H9 (cell line): ENCODE measurements around the gene ENOX2. TPM values are rescaled to one million over a fixed set of nuclear protein-coding genes. Genes with fewer than 3 reads are reported as not detected.

Experiments used
- DNase-seq: peaks from one replicate; pipeline ENCODE4 v3.0.0-alpha.2; 2017
- H2AFZ ChIP-seq: one replicate; pipeline ENCODE4 v1.6.1; 2013; ENCODE audit warnings: mild to moderate bottlenecking, low read length, control low read depth, moderate library complexity
- H2AK5ac ChIP-seq: 2 replicates; pipeline ENCODE4 v1.6.1; 2013; ENCODE audit warnings: low read length, control low read depth, mixed read lengths; ENCODE audit not compliant: insufficient read length
- H2BK120ac ChIP-seq: one replicate; pipeline ENCODE4 v1.6.1; 2013; ENCODE audit warnings: low read depth, mild to moderate bottlenecking, low read length, control low read depth, inconsistent platforms; ENCODE audit not compliant: poor library complexity, severe bottlenecking
- H2BK12ac ChIP-seq: 2 replicates; pipeline ENCODE4 v1.6.1; 2013; ENCODE audit warnings: low read length, control low read depth, mixed read lengths, low read depth; ENCODE audit not compliant: insufficient read length
- H2BK15ac ChIP-seq: 2 replicates; pipeline ENCODE4 v1.6.1; 2013; ENCODE audit warnings: low read depth, low read length, control low read depth
- H2BK20ac ChIP-seq: one replicate; pipeline ENCODE4 v1.6.1; 2013; ENCODE audit warnings: low read depth, mild to moderate bottlenecking, low read length, control low read depth, inconsistent platforms; ENCODE audit not compliant: poor library complexity, severe bottlenecking
- H2BK5ac ChIP-seq: 2 replicates; pipeline ENCODE4 v1.6.1; 2013; ENCODE audit warnings: low read length, control low read depth, mixed read lengths; ENCODE audit not compliant: insufficient read length
- H3K14ac ChIP-seq: 2 replicates; pipeline ENCODE4 v1.6.1; 2013; ENCODE audit warnings: low read length, control low read depth; ENCODE audit not compliant: insufficient read depth
- H3K18ac ChIP-seq: 2 replicates; pipeline ENCODE4 v1.6.1; 2013; ENCODE audit warnings: low read depth, mild to moderate bottlenecking, mixed read lengths, low read length, control low read depth; ENCODE audit not compliant: insufficient read length
- H3K23ac ChIP-seq: 2 replicates; pipeline ENCODE4 v1.6.1; 2013; ENCODE audit warnings: low read length, control low read depth, mixed read lengths, low read depth; ENCODE audit not compliant: insufficient read length
- H3K23me2 ChIP-seq: 2 replicates; pipeline ENCODE4 v1.6.1; 2013; ENCODE audit warnings: low read depth, mild to moderate bottlenecking, mixed read lengths, low read length, control low read depth; ENCODE audit not compliant: insufficient read length, poor library complexity, severe bottlenecking
- H3K27ac ChIP-seq: 2 replicates; pipeline ENCODE4 v1.5.1; 2013; ENCODE audit warnings: low read length, control low read depth, mixed read lengths, low read depth; ENCODE audit not compliant: insufficient read length
- H3K27me3 ChIP-seq: 2 replicates; pipeline ENCODE4 v1.6.1; 2013; ENCODE audit warnings: low read length, control low read depth, inconsistent platforms; ENCODE audit not compliant: insufficient read depth
- H3K4ac ChIP-seq: 2 replicates; pipeline ENCODE4 v1.6.1; 2013; ENCODE audit warnings: low read depth, mild to moderate bottlenecking, control low read depth, inconsistent platforms, low read length, moderate library complexity
- H3K4me1 ChIP-seq: 2 replicates; pipeline ENCODE4 v1.6.1; 2013; ENCODE audit warnings: low read length, control low read depth, inconsistent platforms; ENCODE audit not compliant: insufficient read depth
- H3K4me2 ChIP-seq: 2 replicates; pipeline ENCODE4 v1.6.1; 2013; ENCODE audit warnings: low read length, control low read depth, mixed read lengths; ENCODE audit not compliant: insufficient read length, insufficient read depth
- H3K56ac ChIP-seq: 2 replicates; pipeline ENCODE4 v1.6.1; 2013; ENCODE audit warnings: low read depth, mild to moderate bottlenecking, mixed read lengths, low read length, control low read depth; ENCODE audit not compliant: insufficient read length
- H3K79me1 ChIP-seq: 2 replicates; pipeline ENCODE4 v1.6.1; 2013; ENCODE audit warnings: low read depth, mild to moderate bottlenecking, moderate library complexity, low read length, control low read depth, inconsistent platforms; ENCODE audit not compliant: insufficient read depth, poor library complexity, severe bottlenecking
- H3K79me2 ChIP-seq: 2 replicates; pipeline ENCODE4 v1.6.1; 2013; ENCODE audit warnings: low read length, control low read depth, inconsistent platforms; ENCODE audit not compliant: insufficient read depth
- H3K9ac ChIP-seq: 2 replicates; pipeline ENCODE4 v1.6.1; 2013; ENCODE audit warnings: low read length, control low read depth, mixed read lengths; ENCODE audit not compliant: insufficient read length; ENCODE audit errors: extremely low read depth
- H3K9me3 ChIP-seq: one replicate; pipeline ENCODE4 v1.6.1; 2013; ENCODE audit warnings: low read depth, low read length, inconsistent platforms; ENCODE audit not compliant: control insufficient read depth
- H3T11ph ChIP-seq: one replicate; pipeline ENCODE4 v1.6.1; 2013; ENCODE audit warnings: mild to moderate bottlenecking, low read length, control low read depth, inconsistent platforms
- H4K20me1 ChIP-seq: one replicate; pipeline ENCODE4 v1.6.1; 2013; ENCODE audit not compliant: control insufficient read depth, insufficient read length, insufficient read depth
- H4K5ac ChIP-seq: 2 replicates; pipeline ENCODE4 v1.6.1; 2013; ENCODE audit warnings: low read depth, mild to moderate bottlenecking, mixed read lengths, low read length, control low read depth; ENCODE audit not compliant: insufficient read length
- H4K8ac ChIP-seq: replicated peaks from 2 replicates; pipeline ENCODE4 v1.6.1; 2013; ENCODE audit warnings: low read length, control low read depth, mixed read lengths, low read depth; ENCODE audit not compliant: insufficient read length
- H4K91ac ChIP-seq: 2 replicates; pipeline ENCODE4 v1.6.1; 2013; ENCODE audit warnings: low read depth, mild to moderate bottlenecking, moderate library complexity, mixed read lengths, low read length, control low read depth; ENCODE audit not compliant: insufficient read length
- H3K27ac Mint-ChIP-seq, 3 experiments: 2 replicates in 2 of 3; 3 replicates in 1 of 3; pipeline ENCODE4 v1.8.0; 2020 to 2021; ENCODE audit warnings: mixed read lengths in 3 of 3, mild to moderate bottlenecking in 1 of 3, moderate library complexity in 1 of 3
- H3K27me3 Mint-ChIP-seq: 2 replicates; pipeline ENCODE4 v1.8.0; 2021; ENCODE audit warnings: low read depth, mild to moderate bottlenecking, moderate library complexity, mixed read lengths
- H3K36me3 Mint-ChIP-seq, 3 experiments: 2 replicates in 2 of 3; 3 replicates in 1 of 3; pipeline ENCODE4 v1.8.0; 2020 to 2021; ENCODE audit warnings: low read depth in 3 of 3, mixed read lengths in 3 of 3; ENCODE audit not compliant: insufficient read depth in 1 of 3
- H3K4me1 Mint-ChIP-seq, 2 experiments: 2 replicates each; pipeline ENCODE4 v1.8.0; 2020; ENCODE audit warnings: mixed read lengths in 2 of 2
- H3K4me3 Mint-ChIP-seq, 2 experiments: 2 replicates in 1 of 2; 3 replicates in 1 of 2; pipeline ENCODE4 v1.8.0; 2020 to 2021; ENCODE audit warnings: mild to moderate bottlenecking in 2 of 2, mixed read lengths in 2 of 2, moderate library complexity in 1 of 2
- H3K9me3 Mint-ChIP-seq, 2 experiments: 2 replicates in 1 of 2; 3 replicates in 1 of 2; pipeline ENCODE4 v1.8.0; 2020; ENCODE audit warnings: mild to moderate bottlenecking in 2 of 2, mixed read lengths in 2 of 2, moderate library complexity in 1 of 2
- CTCF ChIP-seq: fragments of 200-600 bp; sonication (generic); conservative IDR thresholded peaks from 3 replicates; pipeline ENCODE4 v1.8.0; 2021; ENCODE audit warnings: antibody characterized with exemption, mild to moderate bottlenecking
- WGBS: extraction: QIAGEN DNeasy Blood & Tissue Kit; methylation state at CpG from one replicate; pipeline ENCODE4 v1.1.7; 2013; ENCODE audit warnings: missing lambda C conversion rate, low lambda C conversion rate, mixed read lengths; ENCODE audit not compliant: insufficient read length; ENCODE audit errors: extremely low coverage; 5-methylcytosine and 5-hydroxymethylcytosine counted together
- total RNA-seq: library from RNA; stranded (reverse); gene quantifications from 2 replicates; pipeline ENCODE4 v1.2.1, GENCODE V29; 2021

The ENOX2 gene
- total RNA-seq, 1 experiment from 2014 or later, result 17.7 TPM

DNA sequence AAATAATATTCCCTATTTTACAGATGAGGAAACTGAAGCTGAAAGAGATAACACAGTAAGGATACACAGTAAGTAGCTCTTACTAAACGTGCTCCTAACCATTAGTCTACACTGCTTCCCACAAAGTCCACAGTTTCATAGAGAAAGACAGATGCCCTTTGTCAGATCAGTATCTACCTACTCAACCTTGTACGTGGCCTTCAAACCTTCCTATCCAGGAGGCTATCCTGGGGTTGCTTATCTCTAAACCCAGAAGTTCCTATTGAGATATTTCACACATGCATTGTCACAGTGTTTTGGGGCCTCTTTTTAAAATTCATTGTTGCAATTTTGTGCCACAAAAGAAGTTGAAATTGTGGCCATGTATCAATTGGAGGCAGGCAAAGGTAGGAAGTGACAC lies 208.0 kb downstream of the ENOX2 start:
- H3K23me2 ChIP-seq, result no peaks in the 10 kb centered on the region
- H2BK5ac ChIP-seq, result no peak overlapping the region
- H2BK12ac ChIP-seq, result no peak overlapping the region
- H3K4me1 ChIP-seq, result no peaks in the 10 kb centered on the region; the same call in 1 of the 2 replicates
- H3K27ac ChIP-seq, result no peak overlapping the region
- no peak overlapping the region for H3K4ac ChIP-seq
- H2BK15ac ChIP-seq, result no peak overlapping the region
- no peak overlapping the region for H2BK120ac ChIP-seq
- no peaks in the 10 kb centered on the region for H3K9me3 Mint-ChIP-seq
- H3K23ac ChIP-seq, result no peak overlapping the region
- H4K91ac ChIP-seq, result no peak overlapping the region
- no peaks in the 10 kb centered on the region for H3K9me3 ChIP-seq
- H3K4me1 Mint-ChIP-seq, result peaks cover 19 to 21% of the 10 kb centered on the region in 2 experiments
- H2BK20ac ChIP-seq, result no peak overlapping the region
- TF ChIP-seq CTCF, result no peak
- H3K4me3 Mint-ChIP-seq, result no peak overlapping the region
- no peak overlapping the region for H2AK5ac ChIP-seq
- H3T11ph ChIP-seq, result no peak overlapping the region
- no CpG with 5 or more reads among the region's 2 CpGs for WGBS
- H4K20me1 ChIP-seq, result no peaks in the 10 kb centered on the region
- DNase-seq, result no peak
- no peak overlapping the region for H4K8ac ChIP-seq
- H2AFZ ChIP-seq, result no peak overlapping the region
- no peak overlapping the region for H3K18ac ChIP-seq
- H3K27me3 ChIP-seq, result no peaks in the 10 kb centered on the region
- no peaks in the 10 kb centered on the region for H3K27me3 Mint-ChIP-seq
- no peak overlapping the region for H3K4me2 ChIP-seq
- no peaks in the 10 kb centered on the region for H3K79me1 ChIP-seq
- no peak overlapping the region for H3K56ac ChIP-seq
- no peak overlapping the region for H3K14ac ChIP-seq
- no peaks in the 10 kb centered on the region for H3K36me3 Mint-ChIP-seq
- no peaks in the 10 kb centered on the region for H3K79me2 ChIP-seq
- H3K27ac Mint-ChIP-seq, result no peak overlapping the region
- no peak overlapping the region for H4K5ac ChIP-seq
- no peak overlapping the region for H3K9ac ChIP-seq
